Neural cell (in vitro differentiated cells): Measurements from ENCODE around the gene CD83.

ENCODE experiments used
- CTCF ChIP-seq: fragments of 450-650 bp; IDR thresholded peaks from 2 replicates; pipeline ENCODE4 v1.5.1; 2014; ENCODE audit warnings: antibody characterized with exemption, mild to moderate bottlenecking, moderate library complexity; ENCODE audit not compliant: poor library complexity, severe bottlenecking
- EZH2 ChIP-seq: fragments of 200-600, 300-800 bp; shearing (Covaris generic), sonication (generic); IDR thresholded peaks from 2 replicates; pipeline ENCODE4 v1.6.1; 2014; ENCODE audit warnings: antibody characterized with exemption, low read length, borderline replicate concordance, mild to moderate bottlenecking; ENCODE audit not compliant: insufficient read depth, poor library complexity, severe bottlenecking
- POLR2AphosphoS5 ChIP-seq: IDR thresholded peaks from 2 replicates; pipeline ENCODE4 v1.6.1; 2012
- TAF1 ChIP-seq: IDR thresholded peaks from 2 replicates; pipeline ENCODE4 v1.6.1; 2012; ENCODE audit warnings: low read depth
- TF ChIP-seq, protein P1 (sequence below): IDR thresholded peaks from 2 replicates; pipeline ENCODE4 v1.6.1; 2012; ENCODE audit warnings: borderline replicate concordance

DNA sequence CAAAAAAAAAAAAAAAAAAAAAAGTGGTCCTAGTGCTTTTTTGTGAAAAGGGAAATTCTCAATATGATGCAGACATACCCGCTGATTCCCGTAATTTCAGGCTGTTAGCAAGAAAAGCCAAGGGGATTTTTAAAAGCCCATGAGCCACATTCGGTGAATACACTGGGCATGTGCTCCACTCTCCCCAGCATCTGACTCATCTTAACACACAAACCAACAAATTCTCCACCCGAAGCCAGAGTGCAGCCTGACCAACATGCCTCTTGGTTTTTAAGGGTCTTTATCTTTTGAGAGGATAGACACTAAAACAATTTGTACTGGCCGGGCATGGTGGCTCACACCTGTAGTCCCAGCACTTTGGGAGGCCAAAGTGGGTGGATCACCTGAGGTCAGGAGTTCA lies 45.5 kb upstream of the CD83 start:
- TF ChIP-seq CTCF (no peak), EZH2 (no peak), POLR2AphosphoS5 (no peak), TAF1 (no peak)
- TF ChIP-seq, protein P1, sequence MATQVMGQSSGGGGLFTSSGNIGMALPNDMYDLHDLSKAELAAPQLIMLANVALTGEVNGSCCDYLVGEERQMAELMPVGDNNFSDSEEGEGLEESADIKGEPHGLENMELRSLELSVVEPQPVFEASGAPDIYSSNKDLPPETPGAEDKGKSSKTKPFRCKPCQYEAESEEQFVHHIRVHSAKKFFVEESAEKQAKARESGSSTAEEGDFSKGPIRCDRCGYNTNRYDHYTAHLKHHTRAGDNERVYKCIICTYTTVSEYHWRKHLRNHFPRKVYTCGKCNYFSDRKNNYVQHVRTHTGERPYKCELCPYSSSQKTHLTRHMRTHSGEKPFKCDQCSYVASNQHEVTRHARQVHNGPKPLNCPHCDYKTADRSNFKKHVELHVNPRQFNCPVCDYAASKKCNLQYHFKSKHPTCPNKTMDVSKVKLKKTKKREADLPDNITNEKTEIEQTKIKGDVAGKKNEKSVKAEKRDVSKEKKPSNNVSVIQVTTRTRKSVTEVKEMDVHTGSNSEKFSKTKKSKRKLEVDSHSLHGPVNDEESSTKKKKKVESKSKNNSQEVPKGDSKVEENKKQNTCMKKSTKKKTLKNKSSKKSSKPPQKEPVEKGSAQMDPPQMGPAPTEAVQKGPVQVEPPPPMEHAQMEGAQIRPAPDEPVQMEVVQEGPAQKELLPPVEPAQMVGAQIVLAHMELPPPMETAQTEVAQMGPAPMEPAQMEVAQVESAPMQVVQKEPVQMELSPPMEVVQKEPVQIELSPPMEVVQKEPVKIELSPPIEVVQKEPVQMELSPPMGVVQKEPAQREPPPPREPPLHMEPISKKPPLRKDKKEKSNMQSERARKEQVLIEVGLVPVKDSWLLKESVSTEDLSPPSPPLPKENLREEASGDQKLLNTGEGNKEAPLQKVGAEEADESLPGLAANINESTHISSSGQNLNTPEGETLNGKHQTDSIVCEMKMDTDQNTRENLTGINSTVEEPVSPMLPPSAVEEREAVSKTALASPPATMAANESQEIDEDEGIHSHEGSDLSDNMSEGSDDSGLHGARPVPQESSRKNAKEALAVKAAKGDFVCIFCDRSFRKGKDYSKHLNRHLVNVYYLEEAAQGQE = no peak
